HepG2 (cell line): ENCODE measurements around the gene NXN. TPM values are rescaled to one million over a fixed set of nuclear protein-coding genes. Genes with fewer than 3 reads are reported as not detected.

ENCODE experiments used
- ATAC-seq: fragments of 200-7000 bp; cut with Tn5 transposase; 3 replicates; pipeline ENCODE4 v1.9.1; 2020; ENCODE audit warnings: mild to moderate bottlenecking, moderate library complexity
- BruUV-seq: library from RNA; stranded (reverse); fragments of 400-500 nt; replicated peaks from 2 replicates; lab custom pipeline; 2021; lab: Mats Ljungman, UMichigan
- CTCF ChIA-PET: fragments of 300-600 bp; formaldehyde crosslinking; extraction: SDS; loops from one replicate; lab custom pipeline; 2021; ENCODE audit warnings: low total read pairs, inconsistent platforms, low intra/inter-chr PET ratio; lab: Yijun Ruan, JAX
- POLR2A ChIA-PET: fragments of 350-600 bp; sonication (Branson Sonifier 250); formaldehyde crosslinking; loops from one replicate; lab custom pipeline; 2020; ENCODE audit warnings: antibody characterized with exemption, inconsistent platforms; lab: Yijun Ruan, JAX
- DNase-seq: peaks from one replicate; pipeline ENCODE4 v3.0.0-alpha.2; 2015; ENCODE audit warnings: low spot score
- FAIRE-seq: peaks from 3 replicates; lab custom pipeline; 2011; peaks lifted over from hg19 to GRCh38; lab: Jason Lieb, UNC
- H2AFZ ChIP-seq: one replicate; pipeline ENCODE4 v1.6.1; 2011; ENCODE audit warnings: low read length, inconsistent platforms
- H3K27ac ChIP-seq: fragments of 300-600 bp; 3 replicates; pipeline ENCODE4 v1.8.0; 2011; ENCODE audit warnings: mixed run types, mild to moderate bottlenecking, mixed read lengths, low read length, inconsistent platforms; ENCODE audit not compliant: insufficient read depth; ENCODE audit errors: extremely low read length
- H3K27me3 ChIP-seq, 2 experiments: fragments of 200-600 bp in 1 of 2; 2 replicates in 1 of 2; 3 replicates in 1 of 2; pipeline versions ENCODE4 v1.6.0 to v1.8.0; 2011; ENCODE audit warnings: low read length in 2 of 2, mild to moderate bottlenecking in 2 of 2, moderate library complexity in 2 of 2, inconsistent platforms in 1 of 2; ENCODE audit not compliant: insufficient read depth in 2 of 2, control insufficient read depth in 1 of 2
- H3K36me3 ChIP-seq, 2 experiments: fragments of 200-600 bp in 1 of 2; replicated peaks in 1 of 2; 2 replicates in 1 of 2; 3 replicates in 1 of 2; pipeline versions ENCODE4 v1.5.1 to v1.8.0; 2011; ENCODE audit warnings: low read length in 2 of 2, inconsistent platforms in 1 of 2; ENCODE audit not compliant: insufficient read depth in 2 of 2, control insufficient read depth in 1 of 2
- H3K4me1 ChIP-seq: 2 replicates; pipeline ENCODE4 v1.5.1; 2012; ENCODE audit warnings: low read length, inconsistent platforms; ENCODE audit not compliant: insufficient read depth
- H3K4me2 ChIP-seq: 2 replicates; pipeline ENCODE4 v1.6.0; 2011; ENCODE audit warnings: low read depth, low read length, inconsistent platforms
- H3K4me3 ChIP-seq, 3 experiments: fragments of 200-600 bp in 1 of 3; sonication (generic), shearing (Covaris generic) in 1 of 3; replicated peaks in 1 of 3; 2 replicates each; pipeline ENCODE4 v1.5.1; 2011 to 2016; ENCODE audit warnings: low read length in 3 of 3, inconsistent platforms in 2 of 3, low read depth in 2 of 3, mild to moderate bottlenecking in 2 of 3, control low read depth in 1 of 3, mixed read lengths in 1 of 3; ENCODE audit not compliant: insufficient read depth in 1 of 3
- H3K79me2 ChIP-seq: one replicate; pipeline ENCODE4 v1.6.1; 2011; ENCODE audit warnings: low read length, inconsistent platforms; ENCODE audit not compliant: insufficient read depth
- H3K9ac ChIP-seq: 2 replicates; pipeline ENCODE4 v1.6.0; 2011; ENCODE audit warnings: mild to moderate bottlenecking, low read depth, low read length, inconsistent platforms; ENCODE audit not compliant: insufficient read depth
- H3K9me3 ChIP-seq: 2 replicates; pipeline ENCODE4 v1.5.1; 2012; ENCODE audit warnings: mild to moderate bottlenecking, low read length
- H4K20me1 ChIP-seq: 2 replicates; pipeline ENCODE4 v1.6.0; 2011; ENCODE audit warnings: inconsistent platforms, mild to moderate bottlenecking, low read length, moderate library complexity; ENCODE audit not compliant: insufficient read depth
- BCL6 ChIP-seq: IDR thresholded peaks from 2 replicates; pipeline ENCODE4 v1.6.1; 2016; ENCODE audit warnings: missing genetic modification reagents, missing compliant biosample characterization
- CENPX ChIP-seq: sonication (generic); formaldehyde crosslinking; IDR thresholded peaks from 2 replicates; pipeline ENCODE4 v1.9.0; 2021; ENCODE audit warnings: mild to moderate bottlenecking, missing genetic modification reagents, moderate library complexity
- FOXP4 ChIP-seq: sonication (generic); formaldehyde crosslinking; IDR thresholded peaks from 2 replicates; pipeline ENCODE4 v1.4.0; 2020; ENCODE audit warnings: missing genetic modification reagents
- GATAD1 ChIP-seq: IDR thresholded peaks from 2 replicates; pipeline ENCODE4 v1.6.1; 2016; ENCODE audit warnings: missing genetic modification reagents, missing compliant biosample characterization
- HCFC1 ChIP-seq: fragments of 150-350 bp; IDR thresholded peaks from 2 replicates; pipeline ENCODE4 v1.6.1; 2014; ENCODE audit warnings: low read depth, low read length
- KDM4B ChIP-seq: sonication (generic); formaldehyde crosslinking; IDR thresholded peaks from 2 replicates; pipeline ENCODE4 v1.4.0; 2020; ENCODE audit warnings: missing genetic modification reagents
- KMT2A ChIP-seq: sonication (generic); formaldehyde crosslinking; IDR thresholded peaks from 2 replicates; pipeline ENCODE4 v1.4.0; 2020; ENCODE audit warnings: missing genetic modification reagents
- LRRFIP1 ChIP-seq: sonication (generic); formaldehyde crosslinking; conservative IDR thresholded peaks from 2 replicates; pipeline ENCODE4 v1.4.0; 2020; ENCODE audit warnings: missing genetic modification reagents
- MNT ChIP-seq: fragments of 450-650 bp; IDR thresholded peaks from 2 replicates; pipeline ENCODE4 v1.6.1; 2016
- SALL1 ChIP-seq: sonication (generic); formaldehyde crosslinking; IDR thresholded peaks from 2 replicates; pipeline ENCODE4 v1.8.0; 2022; ENCODE audit warnings: mild to moderate bottlenecking, missing genetic modification reagents
- TMF1 ChIP-seq: sonication (generic); formaldehyde crosslinking; IDR thresholded peaks from 2 replicates; pipeline ENCODE4 v1.8.1; 2022; ENCODE audit warnings: low read depth, missing genetic modification reagents
- U2AF1 ChIP-seq: fragments of 200-400 bp; formaldehyde crosslinking; optimal IDR thresholded peaks from 2 replicates; pipeline ENCODE3; 2017; ENCODE audit warnings: mild to moderate bottlenecking, low read depth, low read length
- YEATS4 ChIP-seq: sonication (generic); formaldehyde crosslinking; IDR thresholded peaks from 2 replicates; pipeline ENCODE4 v1.4.0; 2020; ENCODE audit warnings: missing genetic modification reagents, borderline replicate concordance
- ZEB1 ChIP-seq: IDR thresholded peaks from 2 replicates; pipeline ENCODE4 v1.6.1; 2012; ENCODE audit warnings: mild to moderate bottlenecking, low read depth, inconsistent platforms; ENCODE audit not compliant: insufficient replicate concordance
- ZNF143 ChIP-seq: sonication (generic); formaldehyde crosslinking; IDR thresholded peaks from 2 replicates; pipeline ENCODE4 v1.4.0; 2020; ENCODE audit warnings: missing genetic modification reagents
- ZNF235 ChIP-seq: sonication (generic); formaldehyde crosslinking; IDR thresholded peaks from 2 replicates; pipeline ENCODE4 v1.8.1; 2023; ENCODE audit warnings: mild to moderate bottlenecking, missing genetic modification reagents, borderline replicate concordance
- ZNF331 ChIP-seq: sonication (generic); formaldehyde crosslinking; IDR thresholded peaks from 2 replicates; pipeline ENCODE4 v1.4.0; 2020; ENCODE audit warnings: missing genetic modification reagents
- ZNF382 ChIP-seq: sonication (generic); formaldehyde crosslinking; IDR thresholded peaks from 2 replicates; pipeline ENCODE4 v1.5.0; 2020; ENCODE audit warnings: missing genetic modification reagents, mild to moderate bottlenecking, borderline replicate concordance
- ZNF740 ChIP-seq: sonication (generic); formaldehyde crosslinking; IDR thresholded peaks from 2 replicates; pipeline ENCODE4 v1.4.0; 2020; ENCODE audit warnings: missing genetic modification reagents
- WGBS: methylation state at CpG from one replicate; pipeline ENCODE4 v1.1.6; 2017; ENCODE audit warnings: low lambda C conversion rate; 5-methylcytosine and 5-hydroxymethylcytosine counted together
- in situ Hi-C: cut with HindIII; loops from 2 replicates; pipeline ENCODE4 v1.10.0; 2017; ENCODE audit warnings: low pct_unique_long_range_greater_than_20kb; ENCODE audit not compliant: extremely low pct_ligation_motif_present
- intact Hi-C: fragments of 100-400 bp; cut with micrococcal nuclease; formaldehyde crosslinking; loops from one replicate; pipeline ENCODE4 v1.10.0; 2022; ENCODE audit not compliant: unreplicated experiment
- polyA plus RNA-seq, 8 experiments: library from polyadenylated mRNA; depleted of rRNA in 3 of 8; stranded (reverse) in 7 of 8; unstranded in 1 of 8; fragments of >200 nt; fragmentation: Illumina TruSeq in 4 of 8; extraction: Trizol in 4 of 8; gene quantifications; 2 replicates each; pipeline versions ENCODE4 v1.2.1 to v1.2.3, GENCODE V29; 2011 to 2016; ENCODE audit warnings: low read depth in 4 of 8, missing spikeins in 1 of 8, mixed read lengths in 1 of 8; ENCODE audit not compliant: insufficient read depth in 1 of 8
- total RNA-seq, 5 experiments: library from RNA; depleted of rRNA; stranded (reverse); fragments of >200 nt; fragmentation: Illumina TruSeq; extraction: Trizol; gene quantifications; 2 replicates each; pipeline ENCODE4 v1.2.3, GENCODE V29; 2016; ENCODE audit warnings: low read depth in 1 of 5

NXN gene
- total and polyA plus RNA-seq, 2 of the 13 experiments (the other 11 are each of a cell fraction or from before 2014, with no cell fraction given), result 22.2 to 24.3 TPM

- CTCF ChIA-PET, result no interaction called here
- Histone ChIP-seq H4K20me1 (no peaks in the 10 kb centered on the region), H3K4me1 (peaks cover 11% of the 10 kb centered on the region), H3K9me3 (no peaks in the 10 kb centered on the region), H3K27me3 (no peaks in the 10 kb centered on the region)
- BruUV-seq, result no TSS peak
- ATAC-seq (no peak), FAIRE-seq (no peak)
- TF ChIP-seq LRRFIP1 (CRISPR knock-in tag) (no peak), TMF1 (CRISPR knock-in tag) (no peak), SALL1 (no peak), ZNF740 (CRISPR knock-in tag) (no peak), MNT (no peak), KMT2A (CRISPR knock-in tag) (no peak), FOXP4 (CRISPR knock-in tag) (no peak), GATAD1 (no peak), YEATS4 (CRISPR knock-in tag) (no peak), ZNF143 (no peak), ZNF382 (no peak), CENPX (CRISPR knock-in tag) (no peak), BCL6 (CRISPR knock-in tag) (no peak), ZNF235 (CRISPR knock-in tag) (no peak), U2AF1 (no peak), HCFC1 (no peak), KDM4B (CRISPR knock-in tag) (no peak), ZEB1 (no peak), ZNF331 (no peak)
- TF ChIP-seq, all 625 proteins: peak for 0
- intact Hi-C loops (no loop called here), in situ Hi-C loops (no loop called here)
- no peak overlapping the region for H3K27ac ChIP-seq
- no peak overlapping the region for H3K4me2 ChIP-seq
- peaks cover 5 to 13% of the 10 kb centered on the region in 2 experiments; a peak in 4 of 5 replicates for H3K36me3 ChIP-seq
- DNase-seq, result no peak
- no peak overlapping the region for H2AFZ ChIP-seq
- H3K79me2 ChIP-seq, result no peaks in the 10 kb centered on the region
- H3K9ac ChIP-seq, result no peak overlapping the region
- WGBS, result 96% methylated on average over 10 of the region's 28 CpGs
- no peak overlapping the region for H3K4me3 ChIP-seq
- POLR2A ChIA-PET, result no interaction called here
Observed at GRCh38 chr17:807523-808294, 171.9 kb downstream of the NXN start.
